ENCODE measurements around the gene TCEANC2.
"Not testable (repeated sequence)": the region's sequence is repeated elsewhere in the genome, so short reads cannot be mapped to it uniquely, and the experiment has no call there.

TCEANC2 gene

DNA sequence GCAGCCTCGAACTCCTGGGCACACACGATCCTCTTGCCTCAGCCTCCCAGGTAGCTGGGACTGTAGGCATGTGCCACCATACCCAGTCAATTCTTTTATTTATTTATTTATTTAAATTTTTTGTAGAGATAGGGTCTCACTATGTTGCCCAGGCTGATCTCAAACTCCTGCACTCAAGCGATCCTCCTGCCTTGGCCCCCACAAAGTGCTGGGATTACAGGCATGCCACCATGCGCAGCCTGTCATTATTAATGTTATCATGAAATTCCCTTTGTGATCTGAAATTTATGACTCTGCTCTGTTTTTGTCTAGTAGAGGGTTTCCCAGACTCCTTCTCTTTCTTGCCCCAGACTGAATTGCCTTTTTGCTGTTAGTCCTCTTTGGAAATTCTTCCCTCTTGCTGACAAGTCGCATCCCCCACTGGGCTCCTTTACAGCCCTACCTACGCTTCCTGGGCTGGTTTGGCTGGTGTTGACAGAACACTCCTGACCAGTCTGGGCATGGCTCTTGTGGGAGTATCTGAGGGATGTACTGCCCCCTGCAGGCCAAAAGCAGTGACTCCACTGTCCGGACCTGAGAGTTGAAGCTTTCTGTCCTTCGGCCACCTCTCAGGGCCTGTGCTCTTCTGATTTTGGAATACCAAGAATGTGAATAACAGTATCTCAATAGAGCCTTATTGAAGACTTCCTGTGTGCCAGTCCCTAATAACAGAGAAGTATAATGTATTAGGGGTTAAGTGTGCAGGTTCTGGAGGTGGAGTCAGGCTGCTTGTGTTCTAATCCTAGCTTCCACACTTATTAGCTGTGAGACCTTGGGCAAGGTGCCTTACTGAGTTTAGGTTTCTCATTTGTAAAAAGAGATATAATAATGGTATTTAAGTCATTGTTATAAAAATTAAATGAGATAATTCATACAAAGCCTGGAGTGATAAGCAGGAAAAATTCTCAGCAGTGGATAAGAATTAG lies 28.2 kb downstream of the TCEANC2 start:
- in situ Hi-C loops (cut with MboI; ENCODE audit: low sequenced_read_pairs), result no loop called here

- in situ Hi-C loops (cut with MboI; ENCODE audit: low sequenced_read_pairs), result no loop called here
Observed at GRCh38 chr1:54084794-54085193, 31.4 kb downstream of the TCEANC2 start.

DNA sequence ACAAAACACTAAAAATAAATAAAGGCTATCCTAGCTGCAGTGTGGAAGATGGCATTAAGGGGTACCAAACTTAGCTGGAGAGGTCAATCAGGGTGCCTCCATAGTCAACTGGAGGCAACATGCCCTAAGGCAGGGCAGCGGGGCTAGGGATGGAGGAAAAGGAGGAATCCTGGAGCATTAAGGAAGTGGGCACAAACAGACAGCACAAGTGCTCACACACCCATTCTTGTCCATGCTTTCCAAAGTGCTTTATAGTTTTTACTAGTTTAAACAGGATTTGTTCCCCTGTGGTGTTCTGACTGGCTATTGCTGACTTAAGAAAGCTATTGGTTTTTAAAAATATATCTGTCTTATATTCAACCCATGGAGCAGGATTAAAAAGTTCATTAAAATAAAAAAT lies 33.3 kb downstream of the TCEANC2 start:
- in situ Hi-C loops (cut with MboI; ENCODE audit: low sequenced_read_pairs), result no loop called here

- in situ Hi-C loops (cut with MboI; ENCODE audit: low sequenced_read_pairs), result no loop called here
Observed at GRCh38 chr1:54088385-54088784, 35.0 kb downstream of the TCEANC2 start.

DNA sequence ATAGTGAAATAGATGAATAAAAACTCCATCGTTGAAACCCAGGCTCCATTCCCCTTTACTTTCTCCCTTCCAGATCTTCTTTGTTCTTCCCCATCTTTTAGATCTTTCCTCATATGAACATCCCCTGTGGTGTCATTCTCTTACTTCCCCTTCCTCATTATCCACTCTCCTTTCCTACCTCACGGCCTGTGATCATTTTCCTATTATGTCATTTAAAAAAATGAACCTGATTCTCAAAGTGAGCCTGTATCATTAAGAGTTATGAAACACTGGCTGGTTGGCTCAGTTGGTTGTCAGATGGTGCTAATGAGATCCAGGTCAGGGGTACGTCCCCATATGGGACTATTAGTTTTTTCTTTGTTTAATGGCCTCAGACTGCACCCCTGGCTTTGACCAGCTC lies 38.3 kb downstream of the TCEANC2 start:
- in situ Hi-C loops (cut with MboI; ENCODE audit: low sequenced_read_pairs), result no loop called here

DNA sequence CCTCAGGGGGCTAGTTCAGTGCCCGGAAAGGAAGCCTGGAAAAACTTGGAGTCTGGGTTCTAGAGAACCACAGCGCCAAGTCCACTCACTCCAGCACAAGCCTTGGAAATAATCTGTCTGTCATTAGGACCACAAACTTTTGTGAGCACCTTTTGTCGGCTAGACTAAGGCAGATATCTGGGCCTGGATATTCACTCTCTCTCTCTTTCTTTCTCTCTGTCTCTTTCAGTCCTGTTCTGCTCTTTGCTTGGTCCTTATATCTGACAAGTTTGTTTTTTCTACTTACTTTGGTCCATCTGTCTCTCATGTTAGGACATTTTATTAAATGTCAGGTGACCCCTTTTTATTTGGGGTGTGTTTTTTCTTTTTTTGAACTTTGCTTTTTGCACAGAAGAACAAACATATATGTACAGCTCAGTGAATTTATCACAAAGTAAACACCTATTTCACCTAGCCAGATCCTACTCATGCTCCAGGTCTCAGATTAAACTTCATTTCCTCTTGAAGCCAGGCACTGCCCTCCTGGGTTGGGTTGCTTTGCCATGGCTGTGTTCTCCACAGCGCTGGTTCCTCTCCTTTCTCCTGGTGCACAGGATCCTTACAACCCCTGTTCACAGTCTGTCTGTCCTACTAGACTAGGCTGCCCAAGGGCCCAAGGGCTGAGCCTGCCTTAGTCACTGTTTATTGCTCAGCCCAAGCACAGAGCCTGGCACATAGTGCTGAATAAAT lies 40.8 kb downstream of the TCEANC2 start:
- in situ Hi-C loops (cut with MboI; ENCODE audit: low sequenced_read_pairs), result no loop called here

DNA sequence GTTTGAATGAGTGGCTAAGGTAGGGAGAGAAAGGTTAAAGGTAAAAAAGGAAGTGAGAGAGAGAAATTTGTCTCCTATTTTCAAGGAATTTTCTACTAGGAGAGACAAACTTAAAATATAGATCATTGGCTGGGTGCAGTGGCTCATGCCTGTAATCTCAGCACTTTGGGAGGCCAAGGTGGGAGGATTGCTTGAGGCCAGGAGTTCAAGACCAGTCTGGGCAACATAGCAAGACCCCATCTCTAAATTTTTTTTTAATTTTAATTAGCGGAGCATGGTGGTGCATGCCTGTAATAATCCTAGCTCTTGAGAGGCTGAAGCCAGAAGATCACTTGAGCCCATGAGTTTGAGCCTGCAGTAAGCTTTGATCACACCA lies 41.3 kb downstream of the TCEANC2 start:
- in situ Hi-C loops (cut with MboI; ENCODE audit: low sequenced_read_pairs), result not testable (repeated sequence)

DNA sequence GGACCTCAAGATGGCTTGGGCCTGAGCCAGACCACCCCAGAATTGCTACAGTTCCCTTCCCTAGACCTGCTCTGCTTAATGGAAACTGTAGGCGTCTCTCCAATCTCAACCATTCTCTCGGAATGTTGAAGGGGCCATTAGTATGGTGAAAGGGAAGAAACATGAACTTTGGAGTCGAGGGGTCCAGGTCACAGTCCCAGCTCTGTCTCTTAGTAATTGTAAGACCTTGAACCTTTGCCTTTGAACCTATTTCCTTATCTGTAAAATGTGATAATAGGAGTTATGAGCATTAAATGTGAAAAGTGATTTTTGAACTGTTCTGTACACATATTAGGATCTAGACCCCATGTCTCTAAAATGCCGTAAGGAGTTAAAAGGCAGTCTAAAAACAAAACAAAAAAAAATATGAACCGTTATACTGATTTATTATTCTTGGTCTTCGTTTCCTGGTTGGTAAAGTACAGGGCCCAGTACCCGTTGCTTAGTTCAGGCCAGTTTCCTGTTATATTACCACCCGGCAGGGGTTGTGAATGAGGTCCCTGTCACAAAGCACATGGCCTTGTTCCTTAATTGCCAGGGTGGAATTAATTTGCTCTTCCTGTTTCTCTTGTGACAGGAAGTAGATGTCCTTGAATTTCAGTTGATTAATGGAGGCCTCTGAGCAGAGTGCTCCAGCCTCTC lies 42.3 kb downstream of the TCEANC2 start:
- in situ Hi-C loops (cut with MboI; ENCODE audit: low sequenced_read_pairs), result no loop called here

GRCh38 chr1:54096227-54096876 lies 42.9 kb downstream of the TCEANC2 start:
- in situ Hi-C loops (cut with MboI; ENCODE audit: low sequenced_read_pairs), result no loop called here

DNA sequence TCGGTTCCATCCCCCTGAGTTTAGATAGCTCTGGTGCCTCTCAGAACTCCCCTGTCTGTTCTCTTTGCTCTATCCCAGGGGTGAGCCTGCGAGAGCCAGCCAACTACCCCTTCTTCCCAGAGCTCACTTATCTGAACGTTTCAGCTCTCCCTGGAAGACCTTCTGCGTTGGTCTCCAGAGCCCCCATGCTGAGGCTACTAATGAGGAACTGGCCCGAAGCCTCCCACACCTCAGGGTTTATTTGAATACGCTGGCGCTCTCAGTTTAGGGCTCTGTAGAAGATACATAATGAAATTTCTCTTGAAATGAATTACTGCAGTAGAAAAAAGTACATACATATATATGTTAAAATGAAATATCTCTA lies 43.5 kb downstream of the TCEANC2 start:
- in situ Hi-C loops (cut with MboI; ENCODE audit: low sequenced_read_pairs), result no loop called here

- in situ Hi-C loops (cut with MboI; ENCODE audit: low sequenced_read_pairs), result no loop called here
Observed at GRCh38 chr1:54099061-54099610, 45.7 kb downstream of the TCEANC2 start.

GRCh38 chr1:54100500-54100899 lies 47.1 kb downstream of the TCEANC2 start:
- in situ Hi-C loops (cut with MboI; ENCODE audit: low sequenced_read_pairs), result no loop called here

GRCh38 chr1:54103414-54103813 lies 50.0 kb downstream of the TCEANC2 start:
- in situ Hi-C loops (cut with MboI; ENCODE audit: low sequenced_read_pairs), result no loop called here

GRCh38 chr1:54104613-54105012 lies 51.2 kb downstream of the TCEANC2 start:
- in situ Hi-C loops (cut with MboI; ENCODE audit: low sequenced_read_pairs), result not testable (repeated sequence)

DNA sequence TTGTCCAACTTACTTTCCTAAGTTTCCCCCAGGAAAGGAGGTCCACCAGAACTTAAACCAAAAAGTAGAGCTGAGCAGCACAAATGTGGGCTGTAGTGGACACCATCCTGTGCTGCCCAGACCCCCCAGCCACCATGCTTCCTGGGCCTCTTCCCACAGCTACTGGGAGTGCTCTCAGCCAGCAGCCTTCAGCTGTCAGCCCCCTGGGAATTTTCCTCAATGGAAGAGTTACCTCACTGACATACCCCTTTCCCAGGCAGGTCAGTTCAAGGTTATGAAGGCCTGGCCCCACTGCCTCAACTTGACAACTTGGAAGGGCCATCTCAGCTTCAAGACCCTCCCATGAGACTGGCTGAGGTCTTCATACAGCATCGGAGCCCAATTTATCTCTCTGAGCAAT lies 51.7 kb downstream of the TCEANC2 start:
- in situ Hi-C loops (cut with MboI; ENCODE audit: low sequenced_read_pairs), result no loop called here

- in situ Hi-C loops (cut with MboI; ENCODE audit: low sequenced_read_pairs), result no loop called here
Observed at GRCh38 chr1:54105736-54106269, 52.4 kb downstream of the TCEANC2 start.

DNA sequence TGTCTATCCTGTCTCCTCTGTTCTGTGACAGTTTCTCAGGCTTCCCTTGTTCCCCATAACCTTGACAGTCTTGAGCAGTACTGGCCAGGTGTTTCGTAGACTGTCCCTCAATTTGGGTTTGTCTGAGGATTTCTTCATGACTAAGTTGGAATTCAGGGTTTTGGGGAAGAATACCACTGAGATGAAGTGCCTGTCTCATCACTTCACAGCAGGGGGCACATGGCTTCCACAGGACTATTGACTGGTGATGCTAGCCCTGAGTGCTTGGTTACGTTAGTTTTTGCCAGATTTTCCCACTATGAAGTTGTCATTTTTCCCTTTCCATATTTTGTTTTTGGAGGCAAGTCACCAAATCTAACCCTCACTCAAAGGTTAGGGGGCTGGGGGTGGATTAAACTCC lies 53.7 kb downstream of the TCEANC2 start:
- in situ Hi-C loops (cut with MboI; ENCODE audit: low sequenced_read_pairs), result no loop called here

DNA sequence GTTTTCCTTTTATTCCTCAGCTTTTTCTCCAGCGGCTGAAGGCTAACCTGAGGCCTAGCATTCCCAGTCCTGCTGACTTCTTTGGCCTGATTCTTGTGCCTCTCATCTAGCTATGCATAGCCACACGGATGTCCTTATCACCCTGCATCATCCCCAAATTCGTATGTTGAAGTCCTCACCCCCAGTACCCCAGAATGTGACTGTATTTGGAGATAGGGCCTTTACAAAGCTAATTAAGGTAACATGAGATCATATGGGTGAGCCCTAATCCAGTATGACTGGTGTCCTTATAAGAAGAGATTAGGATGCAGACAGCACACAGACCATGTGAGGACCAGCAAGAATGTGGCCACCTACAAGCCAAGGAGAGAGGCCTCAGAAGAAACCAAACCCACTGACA lies 54.7 kb downstream of the TCEANC2 start:
- in situ Hi-C loops (cut with MboI; ENCODE audit: low sequenced_read_pairs), result no loop called here

GRCh38 chr1:54109129-54110090 lies 56.0 kb downstream of the TCEANC2 start:
- in situ Hi-C loops (cut with MboI; ENCODE audit: low sequenced_read_pairs), result no loop called here

All from hTERT RPE-1 (cell line).